Measurements from ENCODE around the gene TMEM141. TPM values are rescaled to one million over a fixed set of nuclear protein-coding genes. Genes with fewer than 3 reads are reported as not detected.
"Not testable (repeated sequence)": the region's sequence is repeated elsewhere in the genome, so short reads cannot be mapped to it uniquely, and the experiment has no call there.

The TMEM141 gene
- total RNA-seq, 1 donor from 2014 or later = 28.7 TPM

DNA sequence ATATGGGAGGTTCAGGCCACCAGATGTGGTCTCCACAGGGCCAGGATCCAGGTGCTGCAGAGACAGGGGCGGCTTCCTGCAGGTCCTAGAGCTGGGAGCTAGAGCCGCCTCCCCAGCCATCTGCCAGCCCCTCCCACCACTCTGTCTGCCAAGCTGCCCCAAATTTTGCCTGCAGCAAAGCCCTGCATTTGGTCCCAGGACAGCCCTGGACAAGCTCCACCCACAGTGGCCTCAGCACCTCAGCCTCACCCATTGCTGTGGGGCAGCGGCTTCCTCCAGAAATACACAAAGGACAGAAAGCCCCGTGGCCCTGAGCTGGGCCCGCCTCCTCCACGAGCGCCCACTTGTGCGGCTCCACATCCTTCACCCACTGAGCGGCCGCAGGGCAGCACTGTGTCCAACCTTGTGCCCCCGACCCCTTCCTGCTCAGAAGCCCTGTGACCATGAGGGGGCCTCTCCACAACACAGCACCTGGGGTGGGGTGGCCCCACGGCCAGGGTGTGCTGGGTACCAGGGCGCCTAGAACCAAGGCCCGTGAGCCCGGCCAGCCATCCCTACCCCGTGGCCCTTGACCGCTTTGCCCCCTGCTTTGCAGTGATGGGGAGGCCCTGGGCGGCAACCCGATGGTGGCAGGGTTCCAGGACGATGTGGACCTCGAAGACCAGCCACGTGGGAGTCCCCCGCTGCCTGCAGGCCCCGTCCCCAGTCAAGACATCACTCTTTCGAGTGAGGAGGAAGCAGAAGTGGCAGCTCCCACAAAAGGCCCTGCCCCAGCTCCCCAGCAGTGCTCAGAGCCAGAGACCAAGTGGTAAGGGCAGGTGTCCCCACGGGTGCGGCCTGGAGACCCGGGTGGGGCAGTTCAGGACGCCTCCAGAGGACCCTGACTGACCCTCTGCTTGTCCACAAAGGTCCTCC is 47.4 kb downstream of the TMEM141 start:
- no peak overlapping the region for H3K27ac ChIP-seq (ENCODE audit: low read depth, low read length)
- peak overlapping the region in 1 of 3 donors; percentile 16 for H3K9ac ChIP-seq (ENCODE audit: low read depth in 1 of 3, low read length in 3 of 3)
- peaks cover 7 to 29% (median 26%) of the 10 kb centered on the region in 3 donors for H3K36me3 ChIP-seq (ENCODE audit: control insufficient read depth in 3 of 3, insufficient read depth in 3 of 3, low read length in 3 of 3)
- H3K4me3 ChIP-seq (ENCODE audit: low read length in 3 of 3) = no peak overlapping the region
- H3K4me1 ChIP-seq (ENCODE audit: control insufficient read depth in 3 of 3, insufficient read depth in 3 of 3, low read length in 3 of 3) = peaks cover 18 to 28% (median 27%) of the 10 kb centered on the region in 3 donors
- no peaks in the 10 kb centered on the region for H3K27me3 ChIP-seq (ENCODE audit: control insufficient read depth in 3 of 3, insufficient read depth in 3 of 3, low read length in 3 of 3)
- no peaks in the 10 kb centered on the region for H3K9me3 ChIP-seq (ENCODE audit: control insufficient read depth in 3 of 3, low read length in 3 of 3)

DNA sequence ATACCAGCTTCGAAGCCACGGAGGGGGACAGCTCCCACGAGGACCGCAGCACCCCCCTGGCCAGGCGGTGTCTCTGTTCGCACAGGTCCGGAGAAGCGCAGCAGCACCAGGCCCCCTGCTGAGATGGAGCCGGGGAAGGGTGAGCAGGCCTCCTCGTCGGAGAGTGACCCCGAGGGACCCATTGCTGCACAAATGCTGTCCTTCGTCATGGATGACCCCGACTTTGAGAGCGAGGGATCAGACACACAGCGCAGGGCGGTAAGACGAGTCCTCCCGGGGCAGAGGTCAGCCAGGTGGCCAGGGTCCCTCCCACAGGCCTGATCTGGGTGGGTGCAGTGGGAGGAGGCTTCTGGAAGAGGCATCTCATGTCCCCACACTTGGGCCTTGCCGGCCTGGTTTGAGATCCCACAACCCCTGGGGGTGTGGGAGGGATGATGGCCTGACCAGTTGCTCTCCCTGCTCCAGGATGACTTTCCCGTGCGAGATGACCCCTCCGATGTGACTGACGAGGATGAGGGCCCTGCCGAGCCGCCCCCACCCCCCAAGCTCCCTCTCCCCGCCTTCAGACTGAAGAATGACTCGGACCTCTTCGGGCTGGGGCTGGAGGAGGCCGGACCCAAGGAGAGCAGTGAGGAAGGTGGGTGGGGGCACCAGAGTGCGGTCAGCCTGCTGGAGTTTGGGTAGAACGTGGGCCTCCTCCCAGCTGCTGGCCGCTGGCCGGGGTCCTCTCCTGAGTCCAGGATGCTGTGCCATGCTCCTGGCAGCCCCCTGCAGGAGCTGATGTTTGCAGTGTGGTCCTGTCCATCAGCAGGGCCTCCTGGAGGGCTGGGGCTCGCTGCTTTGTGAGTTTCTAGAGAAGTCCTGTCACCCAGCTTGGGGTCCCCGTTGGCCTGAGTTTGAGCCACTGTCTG is 48.3 kb downstream of the TMEM141 start:
- Histone ChIP-seq H3K9me3 (ENCODE audit: control insufficient read depth in 3 of 3, low read length in 3 of 3) (no peaks in the 10 kb centered on the region), H3K4me3 (ENCODE audit: low read length in 3 of 3) (no peak overlapping the region), H3K36me3 (ENCODE audit: control insufficient read depth in 3 of 3, insufficient read depth in 3 of 3, low read length in 3 of 3) (peaks cover 7 to 26% (median 24%) of the 10 kb centered on the region in 3 donors), H3K27me3 (ENCODE audit: control insufficient read depth in 3 of 3, insufficient read depth in 3 of 3, low read length in 3 of 3) (no peaks in the 10 kb centered on the region), H3K4me1 (ENCODE audit: control insufficient read depth in 3 of 3, insufficient read depth in 3 of 3, low read length in 3 of 3) (peaks cover 19 to 30% (median 28%) of the 10 kb centered on the region in 3 donors), H3K27ac (ENCODE audit: low read depth, low read length) (no peak overlapping the region), H3K9ac (ENCODE audit: low read depth in 1 of 3, low read length in 3 of 3) (peak overlapping the region in 1 of 3 donors; percentile 16)

DNA sequence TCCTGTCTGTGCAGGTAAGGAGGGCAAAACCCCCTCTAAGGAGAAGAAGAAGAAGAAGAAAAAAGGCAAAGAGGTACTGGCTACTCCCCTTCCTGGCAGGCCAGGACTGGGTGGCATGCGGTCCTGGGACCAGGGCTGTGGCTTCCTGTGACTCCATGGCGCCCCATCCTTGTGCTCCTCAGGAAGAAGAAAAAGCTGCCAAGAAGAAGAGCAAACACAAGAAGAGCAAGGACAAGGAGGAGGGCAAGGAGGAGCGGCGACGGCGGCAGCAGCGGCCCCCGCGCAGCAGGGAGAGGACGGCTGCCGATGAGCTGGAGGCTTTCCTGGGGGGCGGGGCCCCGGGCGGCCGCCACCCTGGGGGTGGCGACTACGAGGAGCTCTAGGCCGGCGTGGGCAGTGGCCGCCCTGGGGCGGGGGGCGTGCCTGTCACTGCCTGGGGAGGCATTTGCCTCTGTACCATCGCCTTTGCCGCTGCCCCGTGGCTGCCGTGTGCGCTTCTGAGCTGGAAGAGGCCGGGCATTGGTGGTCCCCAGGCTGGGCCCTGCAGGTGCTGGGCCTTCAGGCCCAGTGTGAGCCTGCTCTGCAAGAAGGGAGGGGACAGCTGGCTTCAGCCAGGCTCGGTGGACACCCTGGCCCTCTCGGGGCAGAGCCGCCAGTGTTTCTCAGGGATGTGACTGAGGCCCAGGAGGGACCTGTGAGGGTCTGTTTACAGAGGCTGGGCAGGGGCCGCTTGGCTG is 49.2 kb downstream of the TMEM141 start:
- H3K4me1 ChIP-seq (ENCODE audit: control insufficient read depth in 3 of 3, insufficient read depth in 3 of 3, low read length in 3 of 3) = peaks cover 19 to 30% (median 28%) of the 10 kb centered on the region in 3 donors
- H3K27ac ChIP-seq (ENCODE audit: low read depth, low read length) = no peak overlapping the region
- H3K27me3 ChIP-seq (ENCODE audit: control insufficient read depth in 3 of 3, insufficient read depth in 3 of 3, low read length in 3 of 3) = peaks cover 0 to 2% (median 0%) of the 10 kb centered on the region in 3 donors
- H3K4me3 ChIP-seq (ENCODE audit: low read length in 3 of 3) = no peak overlapping the region
- H3K36me3 ChIP-seq (ENCODE audit: control insufficient read depth in 3 of 3, insufficient read depth in 3 of 3, low read length in 3 of 3) = peaks cover 7 to 26% (median 23%) of the 10 kb centered on the region in 3 donors
- H3K9ac ChIP-seq (ENCODE audit: low read depth in 1 of 3, low read length in 3 of 3) = no peak overlapping the region
- H3K9me3 ChIP-seq (ENCODE audit: control insufficient read depth in 3 of 3, low read length in 3 of 3) = no peaks in the 10 kb centered on the region

DNA sequence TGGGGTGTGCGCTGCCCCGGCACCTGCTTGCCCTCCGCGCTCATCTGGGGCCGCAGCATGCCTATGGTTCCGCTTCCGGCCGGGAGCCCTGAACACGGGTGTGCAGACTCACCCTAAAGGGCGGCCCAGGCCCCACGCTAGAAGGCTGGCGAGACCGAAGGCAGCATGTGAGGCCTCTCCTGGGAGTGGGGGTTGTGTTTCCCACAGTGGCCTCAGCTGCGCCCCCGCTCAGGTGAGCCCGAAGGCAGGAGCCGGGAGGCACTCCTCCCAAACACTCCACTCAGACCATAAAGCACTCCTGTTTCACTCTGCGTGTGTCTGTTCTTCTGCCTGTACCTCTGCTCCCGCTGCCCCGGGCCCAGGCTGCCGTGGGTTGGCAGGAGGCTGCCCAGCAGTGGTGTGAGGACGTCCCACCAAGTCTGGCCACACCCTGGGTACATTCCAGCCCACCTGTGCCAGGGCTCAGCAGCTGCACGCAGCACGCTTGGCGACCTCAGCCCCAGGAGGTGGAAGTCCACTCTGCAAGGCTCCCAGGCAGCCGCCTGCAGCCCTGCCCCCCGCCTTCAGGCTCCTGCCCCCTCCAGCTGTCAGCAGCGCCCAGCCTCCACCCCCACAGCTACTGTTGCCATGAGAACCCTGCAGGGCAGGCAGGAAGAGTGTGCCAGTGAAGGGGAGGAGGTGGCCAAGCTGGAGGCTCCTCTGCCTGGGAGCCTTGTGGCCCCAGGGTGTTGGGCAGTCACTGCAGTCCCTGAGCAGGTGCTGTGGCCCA is 49.9 kb downstream of the TMEM141 start:
- Histone ChIP-seq H3K36me3 (ENCODE audit: control insufficient read depth in 3 of 3, insufficient read depth in 3 of 3, low read length in 3 of 3) (peaks cover 7 to 23% (median 19%) of the 10 kb centered on the region in 3 donors), H3K27ac (ENCODE audit: low read depth, low read length) (no peak overlapping the region)

DNA sequence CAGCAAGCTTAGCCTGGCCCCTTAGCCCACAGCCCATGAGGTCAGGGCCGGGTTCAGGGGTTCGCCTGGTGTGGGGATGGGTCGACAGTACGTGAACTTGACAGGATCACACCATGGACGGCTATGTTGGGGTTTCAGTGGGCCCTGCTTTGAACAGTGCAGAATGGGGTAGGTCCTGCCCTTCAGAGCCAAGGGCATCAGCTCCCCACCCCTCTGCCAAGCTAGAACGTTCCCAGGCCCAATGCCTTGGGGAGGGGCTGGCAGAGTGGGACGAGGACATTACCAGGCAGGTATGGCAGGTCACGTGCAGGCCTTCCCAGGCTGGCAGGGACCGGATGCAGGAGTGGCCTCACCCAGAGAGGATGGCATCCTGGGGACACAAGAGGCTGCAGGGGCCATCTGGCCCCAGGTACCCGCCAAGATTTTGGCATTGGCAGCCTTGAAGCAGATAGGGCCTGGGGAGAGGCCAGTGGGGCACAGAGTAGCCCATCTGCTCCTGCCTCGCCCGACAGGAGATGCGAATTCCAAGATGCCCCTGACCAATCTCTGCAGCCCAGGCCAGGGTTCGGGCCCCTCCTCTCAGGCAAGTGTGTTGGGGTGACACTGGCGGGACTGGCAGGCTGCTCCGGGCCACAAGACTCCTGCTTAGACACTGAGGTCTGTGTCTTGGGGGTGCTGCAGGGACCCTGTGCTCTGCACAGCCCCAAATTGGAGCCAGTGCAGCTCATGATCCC is 50.7 kb downstream of the TMEM141 start:
- H3K9ac ChIP-seq (ENCODE audit: low read depth in 1 of 3, low read length in 3 of 3) = peak overlapping the region in 1 of 3 donors; percentile 40
- H3K4me3 ChIP-seq (ENCODE audit: low read length in 3 of 3) = peak overlapping the region; percentile 60 to 76 (median 70)
- peaks cover 5 to 15% (median 7%) of the 10 kb centered on the region in 3 donors for H3K27me3 ChIP-seq (ENCODE audit: control insufficient read depth in 3 of 3, insufficient read depth in 3 of 3, low read length in 3 of 3)
- H3K4me1 ChIP-seq (ENCODE audit: control insufficient read depth in 3 of 3, insufficient read depth in 3 of 3, low read length in 3 of 3) = peaks cover 19 to 30% (median 28%) of the 10 kb centered on the region in 3 donors
- peaks cover 7 to 18% (median 13%) of the 10 kb centered on the region in 3 donors for H3K36me3 ChIP-seq (ENCODE audit: control insufficient read depth in 3 of 3, insufficient read depth in 3 of 3, low read length in 3 of 3)
- not testable (repeated sequence) for H3K27ac ChIP-seq (ENCODE audit: low read depth, low read length); H3K9me3 ChIP-seq (ENCODE audit: control insufficient read depth in 3 of 3, low read length in 3 of 3)

More for the DNA sequence above, 49.9 kb downstream of the TMEM141 start:
- peaks cover 19 to 30% (median 28%) of the 10 kb centered on the region in 3 donors for H3K4me1 ChIP-seq (ENCODE audit: control insufficient read depth in 3 of 3, insufficient read depth in 3 of 3, low read length in 3 of 3)
- no peak overlapping the region for H3K4me3 ChIP-seq (ENCODE audit: low read length in 3 of 3)
- peak overlapping the region in 1 of 3 donors; percentile 40 for H3K9ac ChIP-seq (ENCODE audit: low read depth in 1 of 3, low read length in 3 of 3)
- H3K27me3 ChIP-seq (ENCODE audit: control insufficient read depth in 3 of 3, insufficient read depth in 3 of 3, low read length in 3 of 3) = peaks cover 0 to 9% (median 0%) of the 10 kb centered on the region in 3 donors
- H3K9me3 ChIP-seq (ENCODE audit: control insufficient read depth in 3 of 3, low read length in 3 of 3) = no peaks in the 10 kb centered on the region

DNA sequence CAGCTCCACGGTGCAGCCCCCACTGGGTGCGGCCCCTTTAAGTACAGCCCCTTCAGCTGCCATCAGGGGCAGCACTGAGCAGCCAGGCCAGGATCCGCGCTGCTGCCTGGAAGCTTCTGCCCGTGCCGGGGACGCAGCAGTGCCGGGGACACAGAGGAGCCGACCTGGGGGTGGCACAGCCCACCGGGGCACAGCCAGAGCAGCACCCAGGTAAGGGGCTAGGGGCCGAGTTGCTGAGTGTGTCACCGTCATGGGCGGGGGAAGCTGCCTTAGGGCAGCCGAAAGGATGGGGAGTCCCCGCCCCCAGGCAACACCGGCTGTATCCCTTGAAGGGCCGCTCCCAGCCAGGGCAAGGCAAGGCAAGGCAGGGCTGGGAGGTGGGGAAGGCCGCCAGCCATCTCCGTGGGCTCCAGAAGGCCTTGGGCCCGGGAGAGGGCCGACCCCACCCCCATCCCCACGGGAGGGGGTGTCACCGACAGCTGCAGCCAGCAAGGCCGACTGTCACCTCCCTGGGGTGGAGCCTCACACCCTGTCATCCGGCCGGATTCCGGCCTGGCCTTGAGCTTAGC is 51.3 kb downstream of the TMEM141 start, which contains the start of gene AJM1:
Gene AJM1, plus strand, starts transcription at position 99 of the 569 bp plus-strand sequence. CDS start 1,937 bp downstream, outside the sequence.
- peaks cover 7 to 18% (median 13%) of the 10 kb centered on the region in 3 donors for H3K36me3 ChIP-seq (ENCODE audit: control insufficient read depth in 3 of 3, insufficient read depth in 3 of 3, low read length in 3 of 3)
- not testable (repeated sequence) for H3K9me3 ChIP-seq (ENCODE audit: control insufficient read depth in 3 of 3, low read length in 3 of 3); H3K27ac ChIP-seq (ENCODE audit: low read depth, low read length)
- H3K27me3 ChIP-seq (ENCODE audit: control insufficient read depth in 3 of 3, insufficient read depth in 3 of 3, low read length in 3 of 3) = peaks cover 5 to 19% (median 7%) of the 10 kb centered on the region in 3 donors
- peak within 1 kb of the TSS in 2 of 3 donors; percentile 65 to 74 for H3K9ac ChIP-seq (ENCODE audit: low read depth in 1 of 3, low read length in 3 of 3)
- H3K4me3 ChIP-seq (ENCODE audit: low read length in 3 of 3) = peak within 1 kb of the TSS; percentile 60 to 76 (median 70)
- H3K4me1 ChIP-seq (ENCODE audit: control insufficient read depth in 3 of 3, insufficient read depth in 3 of 3, low read length in 3 of 3) = peaks cover 19 to 31% (median 29%) of the 10 kb centered on the region in 3 donors
